Measurements from ENCODE around the gene GAPT.

GAPT gene

DNA sequence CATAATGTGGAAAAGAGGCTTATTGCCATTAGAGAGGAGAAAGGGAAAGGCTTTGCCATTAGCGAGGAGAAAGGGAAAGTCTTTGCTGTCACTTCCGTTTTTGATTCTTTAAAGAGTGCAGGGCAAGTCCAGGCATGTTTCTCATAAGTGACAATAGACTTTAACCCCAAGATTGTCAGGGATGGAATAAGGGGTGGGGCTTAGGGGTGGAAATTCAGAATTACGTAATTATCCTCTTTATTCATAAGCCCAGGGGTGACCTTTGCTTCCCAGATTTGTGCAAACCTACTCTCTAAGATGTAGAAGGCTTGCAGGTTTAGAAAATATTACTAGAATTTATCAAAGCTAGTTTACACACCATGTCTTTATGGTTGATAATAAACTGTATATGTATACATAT, 29.1 kb upstream of the GAPT start:
- no peak for DNase-seq

GRCh38 chr5:58462623-58463230, 28.5 kb upstream of the GAPT start:
- DNase-seq = no peak

DNA sequence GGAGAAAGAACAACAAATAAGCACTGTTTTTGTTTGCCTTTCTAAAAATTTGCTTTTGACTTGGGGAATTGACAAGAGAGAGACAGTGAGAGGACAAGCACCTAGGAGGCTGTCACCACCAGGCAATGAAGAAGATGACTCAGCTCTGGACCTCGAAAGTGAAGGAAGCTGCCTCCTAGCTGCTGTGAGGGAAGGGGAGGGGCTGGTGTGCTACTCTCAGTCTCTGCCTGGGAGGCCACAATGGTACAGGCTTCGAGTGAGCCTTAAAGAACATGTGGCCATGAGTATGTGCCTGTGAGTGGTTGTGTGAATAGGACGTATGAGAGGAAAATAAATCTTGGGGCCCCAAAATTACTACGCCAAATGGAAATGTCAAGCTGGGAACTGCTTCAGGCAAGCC, 24.3 kb upstream of the GAPT start:
- DNase-seq = no peak

DNA sequence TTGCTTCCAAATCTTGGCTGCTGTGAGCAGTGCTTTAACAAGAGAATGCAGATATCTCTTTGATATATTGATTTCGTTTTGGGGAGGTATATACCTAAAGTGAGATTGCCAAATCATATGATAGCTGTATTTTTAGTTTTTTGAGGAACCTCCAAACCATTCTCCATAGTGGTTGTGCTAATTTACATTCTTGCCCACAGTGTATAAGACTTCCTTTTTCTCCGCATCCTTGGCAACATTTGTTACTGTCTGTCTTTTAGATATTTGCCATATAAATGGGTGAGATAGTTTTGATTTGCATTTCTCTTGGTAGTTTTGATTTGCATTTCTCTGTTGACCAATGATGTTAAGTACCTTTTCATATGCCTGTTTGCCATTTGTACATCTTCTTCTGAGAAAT, 21.3 kb upstream of the GAPT start:
- no peak for DNase-seq

- no peak for DNase-seq
Measured at GRCh38 chr5:58475404-58475803, 15.8 kb upstream of the GAPT start.

DNA sequence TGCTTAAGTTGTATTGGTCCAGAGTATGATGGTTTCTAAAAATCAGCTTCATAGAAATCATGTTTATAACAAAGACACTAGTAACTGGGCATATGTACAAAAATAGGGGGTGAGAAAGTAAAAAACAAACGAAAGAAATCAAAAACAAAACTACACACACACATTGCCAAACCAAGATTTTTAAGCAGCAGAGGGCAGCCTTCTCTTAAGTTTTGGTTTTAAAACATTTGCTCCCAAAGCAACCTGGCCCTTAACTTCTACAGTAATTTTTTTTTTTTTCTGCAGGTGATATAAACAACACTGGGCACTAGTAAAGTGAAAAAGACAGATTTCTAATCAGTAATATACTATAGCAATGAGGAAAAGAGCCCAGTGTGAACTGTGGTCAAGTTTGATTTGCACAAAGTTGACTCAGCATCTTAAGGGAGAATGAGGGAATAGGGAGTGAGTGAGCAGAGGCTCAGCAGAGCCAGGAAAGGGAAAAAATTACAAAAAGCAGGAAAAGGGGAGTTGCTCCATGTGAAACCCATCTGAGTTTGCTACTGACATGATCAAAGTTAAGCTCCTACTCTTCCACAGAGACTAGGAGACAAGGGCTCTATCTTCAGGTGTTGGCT, 13.4 kb upstream of the GAPT start:
- DNase-seq = no peak

- DNase-seq = no peak
Measured at GRCh38 chr5:58481066-58481676, 10.1 kb upstream of the GAPT start.

DNA sequence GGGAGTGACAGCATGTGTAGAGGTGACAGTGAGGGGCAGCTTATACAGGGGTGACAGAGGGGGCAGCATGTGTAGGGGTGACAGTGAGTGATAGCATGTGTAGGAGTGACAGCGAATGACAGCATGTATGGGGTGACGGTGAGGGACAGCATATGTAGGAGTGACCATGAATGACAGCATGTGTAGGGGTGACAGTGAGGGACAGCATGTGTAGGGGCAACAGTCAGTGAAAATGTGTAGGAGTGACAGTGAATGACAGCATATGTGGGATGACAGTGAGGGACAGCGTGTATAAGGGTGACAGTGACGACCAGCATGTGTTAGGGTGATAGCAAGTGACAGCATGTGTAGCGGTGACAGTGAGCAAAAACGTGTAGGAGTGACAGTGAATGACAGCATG, 9.4 kb upstream of the GAPT start:
- DNase-seq = no peak

DNA sequence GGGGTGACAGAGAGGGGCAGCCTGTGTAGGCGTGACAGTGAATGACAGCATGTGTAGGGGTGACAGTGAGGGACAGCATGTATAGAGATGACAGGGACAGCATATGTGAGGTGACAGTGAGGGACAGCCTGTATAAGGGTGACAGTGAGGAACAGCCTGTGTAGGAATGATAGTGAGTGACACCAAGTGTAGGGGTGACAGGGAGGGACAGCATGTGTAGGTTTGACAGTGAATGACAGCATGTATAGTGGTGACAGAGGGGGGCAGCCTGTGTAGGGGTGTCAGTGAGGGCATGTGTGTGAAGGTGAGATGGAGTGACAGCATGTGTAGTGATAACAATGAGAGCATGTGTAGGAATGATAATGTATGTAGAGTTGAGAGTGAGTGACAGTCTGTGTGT, 8.7 kb upstream of the GAPT start:
- DNase-seq = no peak

- DNase-seq = no peak
Measured at GRCh38 chr5:58484505-58484904, 6.7 kb upstream of the GAPT start.

DNA sequence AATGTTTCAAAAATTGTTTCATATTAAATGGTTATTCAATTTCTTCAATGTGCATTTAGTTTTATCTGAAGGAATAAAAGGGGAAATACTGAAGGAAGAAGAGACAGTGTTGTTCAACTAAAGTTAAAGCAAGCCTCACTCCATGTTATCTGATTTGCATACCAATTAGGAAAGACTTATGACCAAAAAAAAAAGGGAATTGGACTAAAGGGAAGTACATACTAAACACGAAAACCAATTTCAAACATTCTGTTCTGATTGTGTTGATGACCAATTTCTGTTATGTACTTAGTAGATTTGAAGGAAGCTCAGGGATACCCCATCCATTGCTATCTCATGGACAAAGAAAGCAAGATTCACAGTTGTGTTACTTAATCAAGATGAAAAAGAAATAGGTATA, 4.9 kb upstream of the GAPT start:
- DNase-seq = no peak

DNA sequence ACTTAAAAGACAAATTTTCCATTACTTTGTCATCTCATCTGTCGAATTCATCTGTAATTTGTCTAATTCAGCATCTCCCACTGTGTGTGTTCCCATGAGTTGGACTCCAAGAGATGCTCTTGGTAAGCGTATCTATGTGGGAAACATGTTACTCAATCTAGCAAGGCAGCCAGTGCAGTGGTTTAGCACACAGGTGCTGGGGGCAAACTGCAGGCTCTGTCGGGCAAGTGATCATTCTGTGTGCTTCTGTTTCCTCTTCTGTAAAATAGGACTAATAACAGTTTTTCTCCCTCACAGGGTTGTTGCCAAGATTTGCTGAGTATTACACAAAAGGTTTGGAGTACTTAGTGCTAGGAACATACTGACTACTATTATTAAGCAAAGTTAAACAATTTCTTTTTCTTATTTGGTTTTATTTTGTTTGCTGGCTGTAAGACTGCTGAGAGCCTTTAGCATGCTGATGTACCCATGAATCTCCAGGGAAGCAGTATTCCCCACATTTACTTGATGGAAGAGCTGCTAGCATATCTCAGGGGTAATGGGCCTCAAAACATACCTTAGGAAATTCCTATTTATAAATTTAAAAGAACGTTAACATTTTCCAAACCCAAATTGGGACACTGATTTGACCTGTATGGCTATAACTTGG, 709 bp upstream of the GAPT start:
- no peak for DNase-seq

- DNase-seq = no peak
Measured at GRCh38 chr5:58493141-58493540, 1.9 kb downstream of the GAPT start.

GRCh38 chr5:58496488-58496887, 5.3 kb downstream of the GAPT start:
- no peak for DNase-seq

DNA sequence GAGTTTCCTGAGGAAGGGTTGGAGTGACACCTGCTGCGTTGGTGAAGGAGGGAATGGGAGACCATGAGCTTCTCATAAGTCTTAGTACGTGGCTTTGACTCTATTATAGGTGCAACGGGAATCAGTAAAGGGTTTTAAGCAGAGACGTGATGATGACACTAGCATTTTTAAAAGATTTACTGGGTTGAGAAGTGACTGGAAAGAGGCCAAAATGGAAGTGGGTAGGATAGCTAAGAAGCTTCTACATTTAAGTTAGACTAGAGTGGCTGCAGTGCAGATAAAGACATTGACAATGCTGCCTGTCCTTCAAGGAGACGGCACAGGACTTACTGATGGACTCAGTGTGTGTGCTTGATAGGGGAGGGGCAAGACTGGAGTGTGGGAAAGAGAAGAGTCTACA, 6.2 kb downstream of the GAPT start:
- DNase-seq = no peak

GRCh38 chr5:58497921-58498320, 6.7 kb downstream of the GAPT start:
- DNase-seq = no peak

GRCh38 chr5:58498340-58498942, 7.2 kb downstream of the GAPT start:
- no peak for DNase-seq

- no peak for DNase-seq
Measured at GRCh38 chr5:58499231-58499630, 8.0 kb downstream of the GAPT start.

DNA sequence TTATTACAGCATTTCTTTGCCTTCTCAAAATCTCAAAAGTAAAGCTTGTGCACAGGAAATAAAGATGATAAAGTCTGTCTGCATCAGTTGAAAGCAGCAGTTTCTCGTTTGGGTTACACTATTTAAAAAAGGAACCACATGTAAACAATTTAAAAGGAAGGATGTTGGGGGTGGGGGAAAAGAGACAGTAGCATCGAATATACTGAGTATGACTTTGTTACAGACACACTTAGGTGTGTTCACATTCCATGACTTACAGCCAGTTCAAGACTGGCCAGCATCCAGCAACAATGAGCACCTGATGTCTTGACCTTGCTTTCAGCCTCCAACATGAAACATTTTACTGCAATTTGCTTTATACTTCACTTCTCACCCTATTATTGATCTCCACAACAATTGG, 8.7 kb downstream of the GAPT start:
- DNase-seq = no peak

GRCh38 chr5:58501778-58502417, 10.7 kb downstream of the GAPT start:
- DNase-seq = no peak

- DNase-seq = no peak
Measured at GRCh38 chr5:58503390-58504046, 12.3 kb downstream of the GAPT start.

- DNase-seq = no peak
Measured at GRCh38 chr5:58504766-58505165, 13.5 kb downstream of the GAPT start.

- DNase-seq = no peak
Measured at GRCh38 chr5:58505502-58505901, 14.3 kb downstream of the GAPT start.
